Fibroblast of lung (primary cell): ENCODE measurements around the gene XPR1. TPM values are rescaled to one million over a fixed set of nuclear protein-coding genes. Genes with fewer than 3 reads are reported as not detected.

Experiments
- DNase-seq, 2 donors: peaks; one replicate each; pipeline versions ENCODE4 v3.0.0 to v3.0.0-alpha.2; 2010; ENCODE audit warnings: low read depth in 2 of 2
- H2AFZ ChIP-seq: 2 replicates; pipeline ENCODE4 v1.5.1; 2012; ENCODE audit warnings: low read length, control low read depth, inconsistent platforms
- H3K27ac ChIP-seq: 2 replicates; pipeline ENCODE4 v1.5.1; 2011; ENCODE audit warnings: low read length, control low read depth; ENCODE audit not compliant: insufficient read depth
- H3K27me3 ChIP-seq: 2 replicates; pipeline ENCODE4 v1.5.1; 2011; ENCODE audit warnings: mild to moderate bottlenecking, low read length; ENCODE audit not compliant: control insufficient read depth, insufficient read depth
- H3K36me3 ChIP-seq: 2 replicates; pipeline ENCODE4 v1.5.1; 2011; ENCODE audit warnings: low read length; ENCODE audit not compliant: control insufficient read depth, insufficient read depth
- H3K4me1 ChIP-seq: 2 replicates; pipeline ENCODE4 v1.5.1; 2011; ENCODE audit warnings: low read length; ENCODE audit not compliant: control insufficient read depth, insufficient read depth; ENCODE audit errors: extremely low read depth
- H3K4me2 ChIP-seq: 2 replicates; pipeline ENCODE4 v1.5.1; 2011; ENCODE audit warnings: low read length, control low read depth; ENCODE audit not compliant: insufficient read depth; ENCODE audit errors: extremely low read depth
- H3K4me3 ChIP-seq, 4 experiments: fragments of 200-600 bp in 1 of 4; sonication (generic) in 1 of 4; replicated peaks in 1 of 4; 2 replicates each; pipeline ENCODE4 v1.5.1; 2011 to 2016; ENCODE audit warnings: low read length in 4 of 4, low read depth in 3 of 4, mild to moderate bottlenecking in 3 of 4, control low read depth in 2 of 4, inconsistent platforms in 1 of 4, mixed read lengths in 1 of 4; ENCODE audit not compliant: insufficient read depth in 1 of 4; ENCODE audit errors: control extremely low read depth in 1 of 4
- H3K79me2 ChIP-seq: 2 replicates; pipeline ENCODE4 v1.5.1; 2012; ENCODE audit warnings: mild to moderate bottlenecking, low read length, inconsistent platforms; ENCODE audit not compliant: control insufficient read depth, insufficient read depth
- H3K9ac ChIP-seq: 2 replicates; pipeline ENCODE4 v1.5.1; 2011; ENCODE audit warnings: mild to moderate bottlenecking, low read length, control low read depth; ENCODE audit not compliant: insufficient read depth
- H3K9me3 ChIP-seq: 2 replicates; pipeline ENCODE4 v1.5.1; 2012; ENCODE audit warnings: low read depth, low read length; ENCODE audit not compliant: control insufficient read depth, insufficient read depth
- H4K20me1 ChIP-seq: 2 replicates; pipeline ENCODE4 v1.5.1; 2011; ENCODE audit warnings: low read length; ENCODE audit not compliant: control insufficient read depth, insufficient read depth; ENCODE audit errors: extremely low read depth
- CTCF ChIP-seq, 2 donors: IDR thresholded peaks in 1 of 2; conservative IDR thresholded peaks in 1 of 2; 1 replicate in 1 of 2; 2 replicates in 1 of 2; pipeline ENCODE4 v1.5.1; 2011 to 2012; ENCODE audit warnings: low read length in 2 of 2, control low read depth in 1 of 2, inconsistent platforms in 1 of 2, low read depth in 1 of 2, mild to moderate bottlenecking in 1 of 2
- EZH2 ChIP-seq: IDR thresholded peaks from 2 replicates; pipeline ENCODE4 v1.5.1; 2012; ENCODE audit warnings: low read length, control low read depth, mild to moderate bottlenecking; ENCODE audit errors: missing control alignments
- polyA plus RNA-seq, 2 donors: library from polyadenylated mRNA; depleted of rRNA in 1 of 2; stranded (reverse) in 1 of 2; unstranded in 1 of 2; fragments of >200 nt; gene quantifications; 2 replicates each; pipeline ENCODE4 v1.2.1, GENCODE V29; 2011 to 2012; ENCODE audit warnings: missing spikeins in 1 of 2
- total RNA-seq: library from RNA; depleted of rRNA; stranded (reverse); fragments of >200 nt; gene quantifications from 2 replicates; pipeline ENCODE4 v1.2.1, GENCODE V29; 2014

The XPR1 gene
- total and polyA plus RNA-seq, 2 donors (not counting 1 experiment from before 2014, with no cell fraction given): 18.4 to 31.5 TPM

DNA sequence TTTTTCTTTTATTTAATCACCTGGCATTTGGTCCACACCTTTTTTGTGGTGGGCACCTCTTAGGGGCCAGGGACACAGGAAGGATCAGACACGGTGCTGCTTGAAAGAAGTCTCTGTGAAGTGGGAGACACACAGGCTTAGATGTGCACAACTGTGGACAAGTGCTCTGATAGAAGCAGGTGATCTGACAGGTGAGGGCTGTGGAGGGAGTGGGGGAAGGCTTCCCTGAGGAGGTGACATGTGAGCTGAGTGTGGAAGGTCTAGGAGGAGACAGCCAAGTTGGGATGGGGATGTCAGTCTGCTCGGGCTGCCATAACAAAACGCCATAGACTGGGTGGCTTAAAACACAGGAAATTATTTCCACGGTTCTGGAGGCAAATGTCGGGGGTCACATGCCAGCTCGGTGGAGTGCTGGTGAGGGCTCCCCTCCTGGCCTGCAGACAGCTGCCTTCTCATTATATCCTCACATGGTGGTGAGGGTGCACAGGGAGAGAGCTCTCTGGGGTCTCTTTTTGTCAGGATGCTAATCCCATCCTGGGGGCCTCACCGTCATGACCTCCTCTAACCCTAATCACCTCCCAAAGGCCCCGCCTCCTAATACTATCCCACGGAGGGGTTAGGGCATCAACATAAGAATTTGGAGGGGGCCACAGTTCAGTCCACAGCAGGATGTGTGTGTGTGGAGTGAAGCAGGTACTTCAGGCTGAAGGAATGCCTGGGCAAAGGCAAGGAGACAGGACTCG lies 275.7 kb downstream of the XPR1 start:
- TF ChIP-seq EZH2: no peak
- no peak for TF ChIP-seq CTCF (conservative IDR thresholded peaks at IDR 0.05 in 1 of 2, IDR thresholded peaks at IDR 0.05 in 1 of 2; ENCODE audit: low read depth in 1 of 2, low read length in 2 of 2)
- Histone ChIP-seq H2AFZ (no peak overlapping the region), H3K27ac (no peak overlapping the region), H3K9ac (no peak overlapping the region), H3K9me3 (no peaks in the 10 kb centered on the region), H3K27me3 (no peaks in the 10 kb centered on the region), H3K36me3 (no peaks in the 10 kb centered on the region), H3K79me2 (peaks cover 2% of the 10 kb centered on the region), H3K4me2 (no peak overlapping the region), H3K4me3 (no peak overlapping the region), H4K20me1 (no peaks in the 10 kb centered on the region), H3K4me1 (peaks cover 5% of the 10 kb centered on the region)
- no peak for DNase-seq

DNA sequence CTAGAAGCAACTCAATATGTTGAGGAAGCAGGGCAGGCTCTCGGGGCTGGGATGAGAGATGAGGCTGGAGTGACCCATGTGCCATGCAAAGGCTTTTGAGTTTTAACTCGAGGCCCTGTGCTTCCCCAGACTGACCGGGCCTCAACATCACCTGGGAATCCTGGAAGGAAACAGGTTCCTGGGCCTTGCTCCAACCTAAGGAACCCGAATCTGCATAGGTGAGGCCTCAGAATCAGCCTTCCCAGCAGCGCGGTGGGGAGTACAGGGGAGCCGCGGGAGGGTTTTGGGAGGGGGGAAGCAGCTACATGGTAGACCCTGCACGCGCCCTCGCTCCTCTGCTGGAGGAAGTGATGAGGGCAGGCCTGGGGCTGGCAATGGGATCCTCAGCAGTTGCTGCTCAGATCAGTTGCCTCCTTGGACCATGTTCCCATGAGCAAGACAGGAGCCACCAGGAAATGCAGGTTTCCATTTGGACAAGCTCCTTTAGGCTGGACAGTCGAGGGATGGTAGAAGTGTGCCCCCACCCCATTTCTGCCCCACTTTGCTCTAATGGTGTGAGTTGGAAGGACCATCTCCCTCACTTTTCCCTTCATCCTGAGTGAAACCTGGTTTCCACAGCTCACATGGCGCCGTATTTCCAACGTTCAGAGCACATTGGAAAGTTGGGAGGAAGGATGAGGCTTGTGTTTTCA lies 276.4 kb downstream of the XPR1 start:
- no peaks in the 10 kb centered on the region for H3K27me3 ChIP-seq
- no peaks in the 10 kb centered on the region for H4K20me1 ChIP-seq
- H3K36me3 ChIP-seq: no peaks in the 10 kb centered on the region
- no peak overlapping the region for H3K9ac ChIP-seq
- H3K4me1 ChIP-seq: peaks cover 5% of the 10 kb centered on the region
- TF ChIP-seq EZH2 (no peak), CTCF (conservative IDR thresholded peaks at IDR 0.05 in 1 of 2, IDR thresholded peaks at IDR 0.05 in 1 of 2; ENCODE audit: low read depth in 1 of 2, low read length in 2 of 2) (no peak)
- no peak overlapping the region for H3K4me2 ChIP-seq
- H3K27ac ChIP-seq: no peak overlapping the region
- no peak overlapping the region for H2AFZ ChIP-seq
- DNase-seq: no peak
- no peak overlapping the region for H3K4me3 ChIP-seq
- peaks cover 2% of the 10 kb centered on the region for H3K79me2 ChIP-seq
- H3K9me3 ChIP-seq: no peaks in the 10 kb centered on the region

DNA sequence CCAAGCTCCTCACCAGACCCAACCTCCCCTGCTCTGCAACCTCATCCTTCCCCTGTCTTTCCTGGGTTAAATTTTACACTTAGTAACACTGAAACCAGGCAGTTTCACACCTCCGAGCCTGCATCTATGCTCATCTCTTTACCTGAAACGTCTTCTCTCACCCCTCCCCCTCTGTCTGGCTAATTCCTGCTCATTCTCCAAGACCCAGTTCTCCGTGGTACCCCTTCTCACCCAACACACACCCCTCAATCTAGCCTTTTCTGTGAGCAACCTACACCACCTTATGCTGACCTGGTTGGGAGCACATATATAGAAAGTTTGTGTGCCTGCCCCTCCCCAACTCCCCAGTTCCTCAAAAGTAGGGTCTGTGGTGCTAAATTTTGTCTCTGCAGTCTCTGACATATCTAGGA lies 277.2 kb downstream of the XPR1 start:
- H3K9ac ChIP-seq: no peak overlapping the region
- no peak for DNase-seq
- no peak overlapping the region for H3K4me3 ChIP-seq
- H3K36me3 ChIP-seq: no peaks in the 10 kb centered on the region
- H3K27ac ChIP-seq: no peak overlapping the region
- H3K4me1 ChIP-seq: peaks cover 5% of the 10 kb centered on the region
- no peaks in the 10 kb centered on the region for H3K9me3 ChIP-seq
- H3K79me2 ChIP-seq: peaks cover 2% of the 10 kb centered on the region
- no peak overlapping the region for H3K4me2 ChIP-seq
- H3K27me3 ChIP-seq: no peaks in the 10 kb centered on the region
- no peak for TF ChIP-seq CTCF (conservative IDR thresholded peaks at IDR 0.05 in 1 of 2, IDR thresholded peaks at IDR 0.05 in 1 of 2; ENCODE audit: low read depth in 1 of 2, low read length in 2 of 2)
- TF ChIP-seq EZH2: no peak
- H4K20me1 ChIP-seq: no peaks in the 10 kb centered on the region
- no peak overlapping the region for H2AFZ ChIP-seq
